Large intestine (tissue), 3 donors: ENCODE measurements around the gene EFCAB6. TPM values are rescaled to one million over a fixed set of nuclear protein-coding genes. Genes with fewer than 3 reads are reported as not detected.

Experiments used
- DNase-seq, 2 donors: peaks; one replicate each; pipeline versions ENCODE4 v3.0.0 to v3.0.0-alpha.2; 2013
- H3K27ac ChIP-seq: one replicate; pipeline ENCODE4 v1.5.1; 2013; ENCODE audit warnings: low read length
- H3K27me3 ChIP-seq: 2 replicates; pipeline ENCODE4 v1.6.1; 2013; ENCODE audit warnings: low read length; ENCODE audit not compliant: control insufficient read depth, insufficient read depth
- H3K36me3 ChIP-seq: 2 replicates; pipeline ENCODE4 v1.6.1; 2013; ENCODE audit warnings: low read length; ENCODE audit not compliant: control insufficient read depth, insufficient read depth
- H3K4me1 ChIP-seq: one replicate; pipeline ENCODE4 v1.6.1; 2013; ENCODE audit warnings: low read length; ENCODE audit not compliant: control insufficient read depth, insufficient read depth
- H3K4me3 ChIP-seq: one replicate; pipeline ENCODE4 v1.5.1; 2013; ENCODE audit warnings: low read length
- H3K9me3 ChIP-seq: one replicate; pipeline ENCODE4 v1.6.1; 2013; ENCODE audit warnings: mild to moderate bottlenecking, low read depth, low read length, moderate library complexity; ENCODE audit not compliant: control insufficient read depth
- WGBS: methylation state at CpG from one replicate; pipeline ENCODE4 v1.1.5; 2013; ENCODE audit warnings: low lambda C conversion rate; ENCODE audit not compliant: insufficient coverage; 5-methylcytosine and 5-hydroxymethylcytosine counted together
- polyA plus RNA-seq: library from polyadenylated mRNA; unstranded; fragments of 120-200 nt; gene quantifications from one replicate; pipeline ENCODE4 v1.2.1, GENCODE V29; 2013

The EFCAB6 gene
- polyA plus RNA-seq, 1 donor = 1.5 TPM

- Histone ChIP-seq H3K27ac (no peak overlapping the region), H3K4me1 (peaks cover 12% of the 10 kb centered on the region), H3K27me3 (no peaks in the 10 kb centered on the region), H3K4me3 (peak overlapping the region; percentile 89), H3K36me3 (no peaks in the 10 kb centered on the region), H3K9me3 (no peaks in the 10 kb centered on the region)
- DNase-seq = no peak
- no CpG with 5 or more reads among the region's 6 CpGs for WGBS
Observed at GRCh38 chr22:43812890-43813289, 785 bp upstream of the EFCAB6 start.

GRCh38 chr22:43811777-43812148, 342 bp downstream of the EFCAB6 start:
- no CpG with 5 or more reads among the region's 21 CpGs for WGBS
- Histone ChIP-seq H3K27ac (peak overlapping the region; percentile 48), H3K36me3 (no peaks in the 10 kb centered on the region), H3K4me1 (peaks cover 12% of the 10 kb centered on the region), H3K9me3 (no peaks in the 10 kb centered on the region), H3K27me3 (no peaks in the 10 kb centered on the region), H3K4me3 (peak overlapping the region; percentile 89)
- peak; percentile 69 to 83 for DNase-seq

GRCh38 chr22:43802897-43803495, 9.1 kb downstream of the EFCAB6 start:
- H3K36me3 ChIP-seq = no peaks in the 10 kb centered on the region
- no peak for DNase-seq
- H3K4me3 ChIP-seq = no peak overlapping the region
- no peaks in the 10 kb centered on the region for H3K27me3 ChIP-seq
- 65% methylated on average over 3 of the region's 5 CpGs for WGBS
- no peak overlapping the region for H3K27ac ChIP-seq
- H3K4me1 ChIP-seq = no peaks in the 10 kb centered on the region
- peaks cover 2% of the 10 kb centered on the region for H3K9me3 ChIP-seq

- no peak for DNase-seq
- Histone ChIP-seq H3K36me3 (no peaks in the 10 kb centered on the region), H3K27ac (no peak overlapping the region), H3K4me1 (no peaks in the 10 kb centered on the region), H3K27me3 (no peaks in the 10 kb centered on the region), H3K9me3 (peaks cover 2% of the 10 kb centered on the region), H3K4me3 (no peak overlapping the region)
- no CpG with 5 or more reads among the region's 1 CpG for WGBS
Observed at GRCh38 chr22:43800970-43801369, 11.1 kb downstream of the EFCAB6 start.

- DNase-seq = no peak
- Histone ChIP-seq H3K27me3 (no peaks in the 10 kb centered on the region), H3K9me3 (peaks cover 2% of the 10 kb centered on the region), H3K4me1 (no peaks in the 10 kb centered on the region), H3K4me3 (no peak overlapping the region), H3K27ac (no peak overlapping the region), H3K36me3 (no peaks in the 10 kb centered on the region)
- no CpG with 5 or more reads among the region's 5 CpGs for WGBS
Observed at GRCh38 chr22:43798492-43798891, 13.6 kb downstream of the EFCAB6 start.

GRCh38 chr22:43796567-43796966, 15.5 kb downstream of the EFCAB6 start:
- WGBS = no CpG with 5 or more reads among the region's 8 CpGs
- Histone ChIP-seq H3K4me3 (no peak overlapping the region), H3K36me3 (no peaks in the 10 kb centered on the region), H3K9me3 (peaks cover 2% of the 10 kb centered on the region), H3K4me1 (no peaks in the 10 kb centered on the region), H3K27me3 (no peaks in the 10 kb centered on the region), H3K27ac (no peak overlapping the region)
- peak in 1 of 2 donors; percentile 17 for DNase-seq

- DNase-seq = no peak
- Histone ChIP-seq H3K9me3 (no peaks in the 10 kb centered on the region), H3K4me3 (no peak overlapping the region), H3K27me3 (no peaks in the 10 kb centered on the region), H3K36me3 (no peaks in the 10 kb centered on the region), H3K27ac (no peak overlapping the region), H3K4me1 (no peaks in the 10 kb centered on the region)
- 40% methylated on average over 1 of the region's 7 CpGs for WGBS
Observed at GRCh38 chr22:43795320-43795719, 16.8 kb downstream of the EFCAB6 start.

GRCh38 chr22:43792905-43793304, 19.2 kb downstream of the EFCAB6 start:
- no peak overlapping the region for H3K27ac ChIP-seq
- H3K4me1 ChIP-seq = no peaks in the 10 kb centered on the region
- H3K9me3 ChIP-seq = no peaks in the 10 kb centered on the region
- DNase-seq = no peak
- H3K27me3 ChIP-seq = no peaks in the 10 kb centered on the region
- H3K4me3 ChIP-seq = no peak overlapping the region
- no peaks in the 10 kb centered on the region for H3K36me3 ChIP-seq
- WGBS = no CpG with 5 or more reads among the region's 5 CpGs

GRCh38 chr22:43789452-43789851, 22.7 kb downstream of the EFCAB6 start:
- Histone ChIP-seq H3K4me1 (no peaks in the 10 kb centered on the region), H3K27ac (no peak overlapping the region), H3K36me3 (no peaks in the 10 kb centered on the region), H3K9me3 (no peaks in the 10 kb centered on the region), H3K4me3 (no peak overlapping the region), H3K27me3 (no peaks in the 10 kb centered on the region)
- DNase-seq = peak in 1 of 2 donors; percentile 14
- WGBS = no CpG with 5 or more reads among the region's 7 CpGs

GRCh38 chr22:43783777-43784176, 28.3 kb downstream of the EFCAB6 start:
- Histone ChIP-seq H3K36me3 (no peaks in the 10 kb centered on the region), H3K4me1 (no peaks in the 10 kb centered on the region), H3K4me3 (no peak overlapping the region), H3K27ac (no peak overlapping the region), H3K9me3 (no peaks in the 10 kb centered on the region), H3K27me3 (no peaks in the 10 kb centered on the region)
- no peak for DNase-seq
- WGBS = 100% methylated on average over 1 of the region's 2 CpGs

GRCh38 chr22:43782448-43782847, 29.7 kb downstream of the EFCAB6 start:
- no peaks in the 10 kb centered on the region for H3K27me3 ChIP-seq
- H3K9me3 ChIP-seq = no peaks in the 10 kb centered on the region
- no peak for DNase-seq
- no peaks in the 10 kb centered on the region for H3K4me1 ChIP-seq
- no peak overlapping the region for H3K27ac ChIP-seq
- H3K4me3 ChIP-seq = no peak overlapping the region
- 80% methylated on average over 2 of the region's 3 CpGs for WGBS
- H3K36me3 ChIP-seq = no peaks in the 10 kb centered on the region
